GM04504 (cell line): ENCODE results near the gene RASL11A.
"Not testable (repeated sequence)": the region's sequence is repeated elsewhere in the genome, so short reads cannot be mapped to it uniquely, and the experiment has no call there.

Experiments used
- DNase-seq: peaks from one replicate; pipeline ENCODE4 v3.0.0-alpha.2; 2012; ENCODE audit warnings: low read depth

The RASL11A gene

GRCh38 chr13:27270594-27271520 lies at the start of gene RASL11A:
Gene RASL11A (plus strand): TSS chr13:27270830. CDS start chr13:27270945, 115 bp downstream.
- peak; percentile 73 for DNase-seq

- not testable (repeated sequence) for DNase-seq
Observed at GRCh38 chr13:27222100-27222499, 48.5 kb upstream of the RASL11A start.

GRCh38 chr13:27226991-27227390 lies 43.6 kb upstream of the RASL11A start:
- DNase-seq: no peak

GRCh38 chr13:27228131-27228530 lies 42.5 kb upstream of the RASL11A start:
- DNase-seq: no peak

GRCh38 chr13:27229642-27230041 lies 41.0 kb upstream of the RASL11A start:
- DNase-seq: no peak

- DNase-seq: no peak
Observed at GRCh38 chr13:27233964-27234363, 36.7 kb upstream of the RASL11A start.

- no peak for DNase-seq
Observed at GRCh38 chr13:27236478-27236877, 34.2 kb upstream of the RASL11A start.

GRCh38 chr13:27242702-27243101 lies 27.9 kb upstream of the RASL11A start:
- no peak for DNase-seq

GRCh38 chr13:27245610-27246009 lies 25.0 kb upstream of the RASL11A start:
- DNase-seq: no peak

- no peak for DNase-seq
Observed at GRCh38 chr13:27250833-27251165, 19.8 kb upstream of the RASL11A start.

GRCh38 chr13:27251166-27252091 lies 19.2 kb upstream of the RASL11A start, which contains the start of gene RPL21:
Gene RPL21 (plus strand): TSS chr13:27251558. CDS start chr13:27253777, 2,219 bp downstream.
- DNase-seq: peak; percentile 93

- no peak for DNase-seq
Observed at GRCh38 chr13:27252467-27252866, 18.2 kb upstream of the RASL11A start.

GRCh38 chr13:27257233-27257568 lies 13.4 kb upstream of the RASL11A start:
- DNase-seq: no peak

GRCh38 chr13:27257648-27258253 lies 12.9 kb upstream of the RASL11A start:
- no peak for DNase-seq

- no peak for DNase-seq
Observed at GRCh38 chr13:27258637-27259386, 11.8 kb upstream of the RASL11A start.

GRCh38 chr13:27259831-27260230 lies 10.8 kb upstream of the RASL11A start:
- DNase-seq: no peak

GRCh38 chr13:27261396-27261795 lies 9.2 kb upstream of the RASL11A start:
- no peak for DNase-seq

GRCh38 chr13:27263438-27263837 lies 7.2 kb upstream of the RASL11A start:
- DNase-seq: no peak

- peak; percentile 50 for DNase-seq
Observed at GRCh38 chr13:27264181-27264580, 6.4 kb upstream of the RASL11A start.

GRCh38 chr13:27264648-27265047 lies 6.0 kb upstream of the RASL11A start:
- no peak for DNase-seq

GRCh38 chr13:27266917-27267316 lies 3.7 kb upstream of the RASL11A start:
- DNase-seq: no peak

- no peak for DNase-seq
Observed at GRCh38 chr13:27267596-27267995, 3.0 kb upstream of the RASL11A start.
